GM21360 (cell line): ENCODE results near the gene TRAF3IP1.

Source experiments
- ATAC-seq: cut with Tn5 transposase; IDR thresholded peaks from one replicate; pipeline ENCODE4 v1.9.1; 2021; ENCODE audit warnings: mild to moderate bottlenecking, moderate library complexity; ENCODE audit not compliant: unreplicated experiment

Gene TRAF3IP1

GRCh38 chr2:238378230-238379095, 58.1 kb downstream of the TRAF3IP1 start:
- no peak for ATAC-seq

- no peak for ATAC-seq
Observed at GRCh38 chr2:238379096-238379810, 58.9 kb downstream of the TRAF3IP1 start.

- ATAC-seq = no peak
Observed at GRCh38 chr2:238380336-238380735, 60.0 kb downstream of the TRAF3IP1 start.

GRCh38 chr2:238380785-238381184, 60.5 kb downstream of the TRAF3IP1 start:
- no peak for ATAC-seq

- ATAC-seq = no peak
Observed at GRCh38 chr2:238381341-238382115, 61.2 kb downstream of the TRAF3IP1 start.

- no peak for ATAC-seq
Observed at GRCh38 chr2:238382381-238382781, 62.1 kb downstream of the TRAF3IP1 start.

- no peak for ATAC-seq
Observed at GRCh38 chr2:238383135-238383534, 62.8 kb downstream of the TRAF3IP1 start.

GRCh38 chr2:238383743-238384380, 63.5 kb downstream of the TRAF3IP1 start:
- no peak for ATAC-seq

GRCh38 chr2:238387332-238387731, 67.0 kb downstream of the TRAF3IP1 start:
- ATAC-seq = no peak

GRCh38 chr2:238388794-238389193, 68.5 kb downstream of the TRAF3IP1 start:
- ATAC-seq = no peak

- no peak for ATAC-seq
Observed at GRCh38 chr2:238389988-238390589, 69.8 kb downstream of the TRAF3IP1 start.

- ATAC-seq = no peak
Observed at GRCh38 chr2:238391042-238391689, 70.8 kb downstream of the TRAF3IP1 start.

- no peak for ATAC-seq
Observed at GRCh38 chr2:238396663-238397062, 76.3 kb downstream of the TRAF3IP1 start.

- ATAC-seq = no peak
Observed at GRCh38 chr2:238397356-238397755, 77.0 kb downstream of the TRAF3IP1 start.

- ATAC-seq = no peak
Observed at GRCh38 chr2:238398577-238398976, 78.3 kb downstream of the TRAF3IP1 start.

GRCh38 chr2:238399094-238399493, 78.8 kb downstream of the TRAF3IP1 start:
- no peak for ATAC-seq

- ATAC-seq = no peak
Observed at GRCh38 chr2:238401551-238401950, 81.2 kb downstream of the TRAF3IP1 start.

- no peak for ATAC-seq
Observed at GRCh38 chr2:238403632-238404405, 83.5 kb downstream of the TRAF3IP1 start.
